Measurements from ENCODE around the gene SORCS2. TPM values are rescaled to one million over a fixed set of nuclear protein-coding genes. Genes with fewer than 3 reads are reported as not detected.

SORCS2 gene
- total RNA-seq, 1 donor from 2014 or later = 13.8 TPM

GRCh38 chr4:7153711-7154110, 38.6 kb upstream of the SORCS2 start:
- no peak overlapping the region for H3K4me3 ChIP-seq (ENCODE audit: insufficient read depth, low read depth, low read length)
- no peak overlapping the region for H2AFZ ChIP-seq (ENCODE audit: low read depth, low read length)
- H3K9ac ChIP-seq (ENCODE audit: low read length) = no peak overlapping the region
- Mint-ChIP-seq H3K36me3 (ENCODE audit: low read depth, unreplicated experiment) (peaks cover 5% of the 10 kb centered on the region), H3K4me3 (ENCODE audit: unreplicated experiment) (no peak overlapping the region), H3K27ac (ENCODE audit: unreplicated experiment) (no peak overlapping the region), H3K27me3 (ENCODE audit: low read depth, unreplicated experiment) (peaks cover 48% of the 10 kb centered on the region), H3K9me3 (ENCODE audit: unreplicated experiment) (peaks cover 7% of the 10 kb centered on the region), H3K4me1 (ENCODE audit: low read depth, unreplicated experiment) (peaks cover 20% of the 10 kb centered on the region)
- no peak for DNase-seq (ENCODE audit: low read depth)
- H3K79me2 ChIP-seq (ENCODE audit: insufficient read depth, low read length) = no peaks in the 10 kb centered on the region
- no peak for FAIRE-seq
- H3K4me2 ChIP-seq (ENCODE audit: low read length) = no peak overlapping the region
- no peaks in the 10 kb centered on the region for H3K9me3 ChIP-seq (ENCODE audit: insufficient read depth, low read depth, low read length)
- peaks cover 22% of the 10 kb centered on the region for H3K27me3 ChIP-seq (ENCODE audit: insufficient read depth, low read length)
- H3K4me1 ChIP-seq (ENCODE audit: insufficient read depth, low read length) = peaks cover 6% of the 10 kb centered on the region
- TF ChIP-seq CTCF (IDR thresholded peaks at IDR 0.05; ENCODE audit: insufficient read depth, low read depth, low read length) (no peak), EZH2 (IDR thresholded peaks at IDR 0.05; ENCODE audit: insufficient read depth, low read length) (no peak)
- H4K20me1 ChIP-seq (ENCODE audit: insufficient read depth, low read length) = no peaks in the 10 kb centered on the region
- H3K27ac ChIP-seq (ENCODE audit: low read depth, low read length) = no peak overlapping the region
- H3K36me3 ChIP-seq (ENCODE audit: insufficient read depth, low read length) = no peaks in the 10 kb centered on the region

- Histone ChIP-seq H3K9me3 (ENCODE audit: insufficient read depth, low read depth, low read length) (no peaks in the 10 kb centered on the region), H3K36me3 (ENCODE audit: insufficient read depth, low read length) (no peaks in the 10 kb centered on the region), H4K20me1 (ENCODE audit: insufficient read depth, low read length) (no peaks in the 10 kb centered on the region), H3K4me3 (ENCODE audit: insufficient read depth, low read depth, low read length) (no peak overlapping the region), H3K27me3 (ENCODE audit: insufficient read depth, low read length) (peaks cover 22% of the 10 kb centered on the region), H3K79me2 (ENCODE audit: insufficient read depth, low read length) (no peaks in the 10 kb centered on the region), H3K9ac (ENCODE audit: low read length) (no peak overlapping the region), H3K4me2 (ENCODE audit: low read length) (no peak overlapping the region), H3K27ac (ENCODE audit: low read depth, low read length) (no peak overlapping the region), H3K4me1 (ENCODE audit: insufficient read depth, low read length) (peaks cover 6% of the 10 kb centered on the region), H2AFZ (ENCODE audit: low read depth, low read length) (no peak overlapping the region)
- H3K4me3 Mint-ChIP-seq (ENCODE audit: unreplicated experiment) = no peak overlapping the region
- peaks cover 9% of the 10 kb centered on the region for H3K9me3 Mint-ChIP-seq (ENCODE audit: unreplicated experiment)
- H3K4me1 Mint-ChIP-seq (ENCODE audit: low read depth, unreplicated experiment) = peaks cover 20% of the 10 kb centered on the region
- no peak for DNase-seq (ENCODE audit: low read depth)
- peaks cover 51% of the 10 kb centered on the region for H3K27me3 Mint-ChIP-seq (ENCODE audit: low read depth, unreplicated experiment)
- TF ChIP-seq EZH2 (IDR thresholded peaks at IDR 0.05; ENCODE audit: insufficient read depth, low read length) = no peak
- no peak for TF ChIP-seq CTCF (IDR thresholded peaks at IDR 0.05; ENCODE audit: insufficient read depth, low read depth, low read length)
- no peak overlapping the region for H3K27ac Mint-ChIP-seq (ENCODE audit: unreplicated experiment)
- peaks cover 5% of the 10 kb centered on the region for H3K36me3 Mint-ChIP-seq (ENCODE audit: low read depth, unreplicated experiment)
- FAIRE-seq = no peak
Observed at GRCh38 chr4:7154351-7154981, 37.9 kb upstream of the SORCS2 start.

GRCh38 chr4:7155590-7156071, 36.7 kb upstream of the SORCS2 start:
- H3K27ac ChIP-seq (ENCODE audit: low read depth, low read length) = no peak overlapping the region
- peaks cover 16% of the 10 kb centered on the region for H3K27me3 ChIP-seq (ENCODE audit: insufficient read depth, low read length)
- H3K4me2 ChIP-seq (ENCODE audit: low read length) = peak overlapping the region; percentile 21
- Mint-ChIP-seq H3K9me3 (ENCODE audit: unreplicated experiment) (peaks cover 9% of the 10 kb centered on the region), H3K36me3 (ENCODE audit: low read depth, unreplicated experiment) (peaks cover 5% of the 10 kb centered on the region), H3K4me3 (ENCODE audit: unreplicated experiment) (no peak overlapping the region), H3K27ac (ENCODE audit: unreplicated experiment) (no peak overlapping the region), H3K27me3 (ENCODE audit: low read depth, unreplicated experiment) (peaks cover 54% of the 10 kb centered on the region), H3K4me1 (ENCODE audit: low read depth, unreplicated experiment) (peaks cover 21% of the 10 kb centered on the region)
- H3K79me2 ChIP-seq (ENCODE audit: insufficient read depth, low read length) = no peaks in the 10 kb centered on the region
- DNase-seq (ENCODE audit: low read depth) (peak; percentile 74), FAIRE-seq (no peak)
- H4K20me1 ChIP-seq (ENCODE audit: insufficient read depth, low read length) = no peaks in the 10 kb centered on the region
- no peak overlapping the region for H2AFZ ChIP-seq (ENCODE audit: low read depth, low read length)
- no peaks in the 10 kb centered on the region for H3K36me3 ChIP-seq (ENCODE audit: insufficient read depth, low read length)
- TF ChIP-seq CTCF (IDR thresholded peaks at IDR 0.05; ENCODE audit: insufficient read depth, low read depth, low read length) (no peak), EZH2 (IDR thresholded peaks at IDR 0.05; ENCODE audit: insufficient read depth, low read length) (no peak)
- peaks cover 6% of the 10 kb centered on the region for H3K4me1 ChIP-seq (ENCODE audit: insufficient read depth, low read length)
- no peak overlapping the region for H3K4me3 ChIP-seq (ENCODE audit: insufficient read depth, low read depth, low read length)
- no peak overlapping the region for H3K9ac ChIP-seq (ENCODE audit: low read length)
- no peaks in the 10 kb centered on the region for H3K9me3 ChIP-seq (ENCODE audit: insufficient read depth, low read depth, low read length)

All from astrocyte (in vitro differentiated cells and primary cell).